ENCODE measurements around the gene NTF4.
"Not testable (repeated sequence)": the region's sequence is repeated elsewhere in the genome, so short reads cannot be mapped to it uniquely, and the experiment has no call there.

The NTF4 gene

DNA sequence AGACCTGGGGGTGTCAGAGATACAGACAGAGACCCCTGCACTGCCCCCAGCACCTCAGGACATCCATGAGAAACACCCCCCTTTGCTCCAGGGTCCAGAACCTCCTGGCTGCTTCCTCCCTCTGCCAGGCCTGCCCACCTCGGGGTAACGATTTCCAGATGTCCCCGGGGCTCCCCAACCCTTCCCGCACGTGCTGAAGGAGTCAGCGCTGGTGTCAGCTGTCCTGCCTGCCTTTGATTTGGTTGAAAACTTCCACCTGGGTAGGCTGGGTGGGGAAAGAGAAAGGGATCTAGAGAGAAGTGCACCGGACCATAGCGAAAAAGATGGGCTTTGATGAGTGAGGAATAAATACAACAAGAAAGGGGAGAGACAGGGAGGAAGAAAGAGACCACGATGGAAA is 5.6 kb downstream of the NTF4 start:
- no peak overlapping the region for H3K27ac ChIP-seq
- H3K4me3 ChIP-seq = no peak overlapping the region

DNA sequence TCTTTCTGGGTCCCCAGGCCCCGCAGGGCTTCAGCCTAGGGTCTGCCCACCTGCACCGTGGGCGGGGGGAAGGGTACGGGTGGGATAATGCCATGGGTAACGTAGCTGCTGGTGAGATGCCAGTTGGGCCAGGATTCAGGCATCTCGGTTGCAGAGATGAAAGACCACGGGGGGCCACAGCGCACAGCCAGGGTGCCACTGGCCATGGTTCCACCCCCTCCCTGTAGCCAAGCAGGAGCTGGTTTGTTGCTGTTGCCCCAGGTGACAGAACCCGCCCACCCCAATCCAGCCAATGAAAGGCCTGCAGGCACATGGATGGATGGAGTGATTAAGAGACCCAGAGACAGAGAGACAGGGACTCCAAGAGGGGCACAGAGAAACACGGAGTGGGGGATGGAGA is 6.1 kb downstream of the NTF4 start:
- Histone ChIP-seq H3K27ac (no peak overlapping the region), H3K4me3 (no peak overlapping the region)

DNA sequence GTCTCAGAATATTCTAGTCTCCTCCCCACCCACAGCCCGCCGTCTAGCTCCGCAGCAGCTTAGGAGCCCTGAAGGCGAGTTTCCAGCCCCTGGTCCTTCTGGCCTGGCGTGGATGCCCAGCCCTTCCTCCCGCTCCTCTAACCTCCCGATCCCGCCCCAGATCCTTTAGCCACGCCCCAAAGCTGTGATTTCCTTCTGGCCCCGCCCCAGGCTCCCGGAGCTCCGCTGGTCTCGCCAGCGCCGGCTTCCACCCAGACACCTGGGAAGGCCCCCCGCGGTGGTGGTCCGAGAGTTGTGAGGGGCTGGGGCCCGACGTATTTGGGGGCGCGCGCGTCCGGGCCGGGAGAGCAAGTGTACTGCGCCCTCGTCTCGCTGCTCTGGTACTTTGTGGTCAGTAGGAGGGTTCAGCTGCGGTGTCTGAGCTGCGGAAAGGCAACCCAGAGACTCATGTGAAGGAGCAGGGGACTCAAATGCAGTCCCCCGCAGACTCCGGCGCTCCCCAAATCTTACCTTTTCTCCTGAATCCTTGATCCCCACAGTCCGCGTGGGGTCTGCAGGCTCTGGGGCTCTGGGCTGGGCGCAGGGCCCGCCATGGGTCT is 6.9 kb downstream of the NTF4 start, which contains the start of gene CGB7:
Gene CGB7 (minus strand): TSS at position 114 of the 599 bp plus-strand sequence. CDS start 2,374 bp downstream, outside the sequence.
- Histone ChIP-seq H3K4me3 (peak within 1 kb of the TSS; percentile 32 to 50 (median 37)), H3K27ac (peak within 1 kb of the TSS in 2 of 21 experiments; percentile 35 to 53)

DNA sequence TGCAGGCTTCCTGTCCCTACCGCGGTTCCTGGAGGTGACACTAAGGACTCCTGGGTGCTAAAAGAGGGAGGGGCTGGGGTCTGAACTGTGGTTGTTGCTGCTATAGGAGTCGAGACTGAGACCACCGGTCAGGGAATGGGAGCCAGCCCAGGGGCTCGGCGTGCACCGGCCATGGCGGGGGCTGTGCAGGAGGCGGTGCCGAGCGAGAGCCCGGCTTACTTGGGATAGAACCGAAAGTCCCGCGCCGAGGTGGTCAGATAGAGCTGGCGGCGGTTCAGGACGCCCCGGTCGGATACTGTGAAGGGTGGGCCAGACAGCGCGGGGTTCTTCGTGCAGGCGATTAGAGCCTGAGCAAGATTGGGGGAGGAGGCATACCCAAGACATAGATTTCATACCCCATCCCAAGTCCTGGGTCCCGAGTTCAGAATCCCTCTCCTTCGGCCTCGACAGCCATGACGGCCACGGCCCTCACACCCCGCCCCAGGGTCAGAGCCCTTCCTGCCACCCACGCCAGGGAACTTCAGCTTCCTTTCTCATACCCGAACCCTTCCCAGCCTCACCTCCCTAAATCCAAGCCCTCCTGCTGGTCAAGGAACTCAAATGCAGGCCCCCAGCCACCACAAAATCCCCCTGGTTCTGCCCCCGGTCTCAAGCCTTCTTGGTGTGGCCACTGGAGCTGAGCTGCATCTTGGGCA is 7.6 kb downstream of the NTF4 start:
- peak overlapping the region in 2 of 21 experiments; percentile 35 to 53 for H3K27ac ChIP-seq
- peak overlapping the region; percentile 32 to 50 (median 37) for H3K4me3 ChIP-seq

DNA sequence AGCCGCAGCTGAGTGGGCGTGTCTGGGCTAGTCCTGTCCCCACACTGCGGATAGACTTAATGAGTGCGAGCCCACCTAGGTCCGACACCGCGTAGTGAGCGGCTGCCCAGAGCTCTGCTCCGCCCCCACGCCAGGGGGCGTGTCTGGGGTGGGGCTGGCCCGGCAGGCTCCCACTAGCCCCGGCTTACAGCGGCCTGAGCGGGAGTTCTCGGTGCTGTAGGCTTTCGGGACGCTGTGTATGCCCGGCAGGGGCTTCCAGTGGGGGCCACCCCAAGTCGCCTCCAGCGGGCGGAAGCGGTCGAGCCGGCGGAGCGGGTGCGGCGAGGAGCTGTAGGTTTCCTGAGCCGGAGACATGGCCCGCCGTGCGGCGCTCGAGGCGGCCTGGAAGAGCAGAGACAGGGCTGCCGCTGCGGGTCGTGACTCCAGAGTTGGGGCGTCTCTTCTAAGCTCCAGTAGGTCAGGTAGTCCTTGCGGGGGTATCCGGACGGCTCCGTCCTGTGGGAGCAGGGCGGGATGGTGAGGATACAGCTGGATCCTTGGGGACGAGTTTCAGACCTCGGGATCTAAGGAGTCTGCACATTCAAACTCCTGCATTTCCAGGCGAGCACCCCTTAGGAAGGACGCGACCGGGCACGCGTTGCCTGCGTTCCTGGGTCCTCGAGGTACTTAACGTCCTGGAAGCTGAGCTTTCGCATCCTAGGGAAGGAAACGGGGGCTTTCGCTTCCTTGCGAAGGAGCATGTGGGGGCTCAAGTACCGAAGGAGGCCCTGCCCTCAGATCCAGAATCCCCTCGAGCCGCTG is 8.3 kb downstream of the NTF4 start:
- H3K27ac ChIP-seq = peak overlapping the region in 2 of 21 experiments; percentile 35 to 53

DNA sequence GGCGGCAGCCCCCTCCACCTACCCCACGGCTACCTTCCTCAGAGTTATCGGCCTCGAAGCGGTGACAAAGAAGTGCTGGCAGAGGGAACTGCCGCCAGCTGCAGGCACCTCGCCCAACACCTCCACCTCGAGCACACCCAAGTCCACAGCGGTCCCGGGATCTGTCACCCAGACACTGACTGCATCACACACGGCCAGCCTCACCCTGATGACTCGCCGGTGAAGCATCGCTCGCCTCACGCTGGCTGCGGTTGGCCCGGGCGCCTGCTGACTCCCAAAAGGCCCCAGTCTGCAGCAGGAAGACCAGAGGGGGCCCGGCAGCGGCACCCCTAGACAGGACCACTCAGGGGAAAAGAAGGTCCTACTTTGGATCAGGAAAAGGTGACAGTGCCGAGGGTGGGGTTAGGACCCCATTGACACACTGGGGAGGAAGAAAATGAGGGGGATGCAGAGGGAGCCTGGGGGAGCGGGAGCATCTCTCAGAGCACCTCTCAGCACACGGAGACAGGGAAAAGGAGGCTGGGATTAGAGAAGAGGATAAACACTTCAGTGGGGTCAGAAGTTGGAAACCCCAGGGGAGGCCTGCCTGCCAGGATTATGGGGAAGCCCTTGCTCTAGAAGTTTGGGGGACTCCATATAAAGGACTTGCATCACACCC is 14.1 kb downstream of the NTF4 start:
- not testable (repeated sequence) for H3K27ac ChIP-seq, H3K4me3 ChIP-seq

More for the DNA sequence above, 8.3 kb downstream of the NTF4 start:
- peak overlapping the region; percentile 32 to 50 (median 37) for H3K4me3 ChIP-seq

DNA sequence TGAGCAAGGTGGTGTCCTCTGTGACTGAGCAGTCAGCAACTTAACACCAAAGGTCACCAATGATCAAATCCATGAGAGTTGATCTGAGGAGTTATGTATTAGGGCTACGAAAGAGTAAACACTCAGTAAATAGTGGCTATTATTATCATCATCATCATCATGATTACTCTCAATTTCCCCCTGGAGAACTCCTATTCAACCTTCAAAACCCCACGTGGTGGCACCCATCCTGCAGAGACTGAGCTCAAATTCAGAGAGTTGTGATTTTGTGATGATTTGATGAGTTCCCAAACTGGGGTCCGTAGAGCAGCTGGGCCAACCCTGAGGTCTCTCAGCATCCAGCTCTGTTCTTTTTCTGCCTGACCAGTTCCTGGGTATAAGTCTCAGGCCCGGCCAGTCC is 14.8 kb downstream of the NTF4 start:
- not testable (repeated sequence) for H3K4me3 ChIP-seq, H3K27ac ChIP-seq

DNA sequence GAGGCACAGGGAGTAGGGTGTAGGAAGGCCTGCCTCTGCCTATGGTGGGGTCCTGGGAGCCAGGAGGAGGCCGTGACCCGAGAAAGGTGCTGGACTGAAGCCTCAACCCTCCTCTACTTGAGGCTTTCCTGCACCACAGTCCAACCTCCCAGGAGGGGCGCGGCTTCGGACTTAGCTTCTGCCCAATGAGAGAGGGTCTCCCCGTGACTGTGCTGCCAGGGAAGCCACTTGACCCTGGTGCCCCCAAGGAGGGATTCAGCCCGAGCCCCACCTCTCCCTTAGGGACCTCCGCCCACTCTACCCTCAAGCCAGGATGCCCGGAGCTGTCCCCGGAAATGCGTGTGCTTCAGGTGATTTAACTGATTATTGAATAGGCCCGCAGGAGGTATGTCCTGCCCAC is 15.6 kb downstream of the NTF4 start, which contains the start of gene CGB8:
Gene CGB8 (minus strand): TSS at position 101 of the 400 bp plus-strand sequence. CDS start 372 bp downstream, outside the sequence.
- not testable (repeated sequence) for H3K27ac ChIP-seq, H3K4me3 ChIP-seq

DNA sequence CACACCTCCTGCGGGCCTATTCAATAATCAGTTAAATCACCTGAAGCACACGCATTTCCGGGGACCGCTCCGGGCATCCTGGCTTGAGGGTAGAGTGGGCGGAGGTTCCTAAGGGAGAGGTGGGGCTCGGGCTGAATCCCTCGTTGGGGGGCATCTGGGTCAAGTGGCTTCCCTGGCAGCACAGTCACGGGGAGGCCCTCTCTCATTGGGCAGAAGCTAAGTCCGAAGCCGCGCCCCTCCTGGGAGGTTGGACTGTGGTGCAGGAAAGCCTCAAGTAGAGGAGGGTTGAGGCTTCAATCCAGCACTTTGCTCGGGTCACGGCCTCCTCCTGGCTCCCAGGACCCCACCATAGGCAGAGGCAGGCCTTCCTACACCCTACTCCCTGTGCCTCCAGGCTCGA is 21.1 kb downstream of the NTF4 start, which contains the start of gene CGB5:
Gene CGB5 (plus strand): TSS at position 301 of the 400 bp plus-strand sequence. CDS start 362 bp downstream, outside the sequence.
- not testable (repeated sequence) for H3K27ac ChIP-seq, H3K4me3 ChIP-seq

DNA sequence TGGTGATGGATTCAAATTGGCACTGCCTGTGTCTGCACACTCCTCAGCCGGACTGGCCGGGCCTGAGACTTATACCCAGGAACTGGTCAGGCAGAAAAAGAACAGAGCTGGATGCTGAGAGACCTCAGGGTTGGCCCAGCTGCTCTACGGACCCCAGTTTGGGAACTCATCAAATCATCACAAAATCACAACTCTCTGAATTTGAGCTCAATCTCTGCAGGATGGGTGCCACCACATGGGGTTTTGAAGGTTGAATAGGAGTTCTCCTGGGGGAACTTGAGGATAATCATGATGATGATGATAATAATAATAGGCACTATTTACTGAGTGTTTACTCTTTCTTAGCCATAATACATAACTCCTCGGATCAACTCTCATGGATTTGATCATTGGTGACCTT is 22.0 kb downstream of the NTF4 start:
- not testable (repeated sequence) for H3K27ac ChIP-seq, H3K4me3 ChIP-seq

DNA sequence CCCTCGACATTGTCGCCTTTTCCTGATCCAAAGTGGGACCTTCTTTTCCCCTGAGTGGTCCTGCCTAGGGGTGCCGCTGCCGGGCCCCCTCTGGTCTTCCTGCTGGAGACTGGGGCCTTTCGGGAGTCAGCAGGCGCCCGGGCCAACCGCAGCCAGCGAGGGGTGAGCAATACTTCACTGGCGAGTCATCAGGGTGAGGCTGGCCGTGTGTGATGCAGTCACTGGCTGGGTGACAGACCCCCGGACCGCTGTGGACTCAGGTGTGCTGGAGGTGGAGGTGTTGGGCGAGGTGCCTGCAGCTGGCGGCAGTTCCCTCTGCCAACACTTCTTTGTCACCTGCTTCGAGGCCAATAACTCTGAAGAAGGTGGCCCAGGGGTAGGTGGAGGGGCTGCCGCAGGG is 22.4 kb downstream of the NTF4 start:
- Histone ChIP-seq H3K27ac (no peak overlapping the region), H3K4me3 (no peak overlapping the region)

DNA sequence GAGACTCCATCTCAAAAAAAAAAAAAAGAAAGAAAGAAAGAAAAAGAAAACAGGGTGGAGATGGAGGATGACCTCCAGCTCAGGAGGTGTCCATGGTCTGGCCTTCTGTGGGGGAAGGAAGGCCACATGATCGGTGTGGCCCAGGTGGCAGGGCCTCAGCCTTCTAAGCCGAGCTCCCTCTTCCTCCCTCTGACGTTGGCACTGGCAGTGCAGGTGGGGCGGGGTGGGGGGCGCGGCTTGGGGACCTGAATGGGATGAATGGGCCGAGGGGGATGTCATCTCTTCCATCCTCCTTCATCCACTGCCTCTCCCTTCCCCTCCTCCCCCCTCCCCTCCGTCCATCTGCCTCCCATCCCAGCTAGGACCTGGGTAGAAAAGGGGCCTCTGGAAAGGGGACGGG is 24.9 kb downstream of the NTF4 start:
- not testable (repeated sequence) for H3K27ac ChIP-seq, H3K4me3 ChIP-seq

DNA sequence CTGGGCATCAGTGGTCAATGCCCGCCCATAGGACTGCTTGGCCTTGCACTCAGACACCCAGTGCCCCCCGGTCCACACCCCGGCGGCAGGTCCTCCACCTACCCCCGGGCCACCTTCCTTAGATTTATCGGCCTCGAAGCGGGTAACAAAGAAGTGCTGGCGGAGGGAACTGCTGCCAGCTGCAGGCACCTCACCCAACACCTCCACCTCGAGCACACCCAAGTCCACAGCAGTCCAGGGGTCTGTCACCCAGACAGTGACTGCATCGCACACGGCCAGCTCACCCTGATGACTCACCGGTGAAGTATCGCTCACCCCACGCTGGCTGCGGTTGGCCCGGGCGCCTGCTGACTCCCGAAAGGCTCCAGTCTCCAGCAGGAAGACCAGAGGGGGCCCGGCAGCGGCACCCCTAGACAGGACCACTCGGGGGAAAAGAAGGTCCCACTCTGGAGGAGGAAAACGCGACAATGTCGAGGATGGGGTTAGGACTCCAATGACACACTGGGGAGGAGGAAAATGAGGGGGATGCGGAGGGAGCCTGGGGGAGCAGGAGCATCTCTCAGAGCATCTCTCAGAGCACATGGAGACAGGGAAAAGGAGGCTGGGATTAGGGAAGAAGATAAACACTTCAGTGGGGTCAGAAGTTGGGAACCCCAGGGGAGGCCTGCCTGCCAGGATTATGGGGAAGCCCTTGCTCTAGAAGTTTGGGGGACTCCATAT is 25.9 kb downstream of the NTF4 start:
- H3K27ac ChIP-seq, H3K4me3 ChIP-seq: not testable (repeated sequence)

DNA sequence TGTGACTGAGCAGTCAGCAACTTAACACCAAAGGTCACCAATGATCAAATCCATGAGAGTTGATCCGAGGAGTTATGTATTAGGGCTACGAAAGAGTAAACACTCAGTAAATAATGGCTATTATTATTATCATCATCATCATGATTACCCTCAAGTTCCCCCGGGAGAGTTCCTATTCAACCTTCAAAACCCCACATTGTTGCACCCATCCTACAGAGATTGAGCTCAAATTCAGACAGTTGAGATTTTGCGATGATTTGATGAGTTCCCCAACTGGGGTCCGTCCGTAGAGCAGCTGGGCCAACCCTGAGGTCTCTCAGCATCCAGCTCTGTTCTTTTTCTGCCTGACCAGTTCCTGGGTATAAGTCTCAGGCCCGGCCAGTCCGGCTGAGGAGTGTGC is 26.5 kb downstream of the NTF4 start:
- not testable (repeated sequence) for H3K4me3 ChIP-seq, H3K27ac ChIP-seq

DNA sequence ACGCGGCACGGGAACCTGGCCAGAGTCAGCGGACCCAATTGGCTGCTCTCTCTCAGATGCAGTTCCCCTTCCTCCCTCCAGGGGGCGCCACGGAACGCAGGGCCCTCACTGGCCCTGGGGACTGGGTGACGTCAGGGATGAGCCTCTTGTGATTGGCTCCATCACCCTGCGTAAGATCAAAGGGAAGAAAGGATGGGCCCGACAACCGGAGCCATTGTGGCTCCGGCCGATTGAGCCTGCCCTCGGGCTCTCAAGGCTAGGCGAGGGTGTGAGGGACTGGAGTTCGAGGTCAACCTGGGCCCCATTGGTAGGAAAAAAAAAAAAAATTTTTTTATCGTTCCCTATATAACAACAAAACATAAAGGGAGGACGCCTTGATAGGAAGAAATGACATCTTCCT is 27.8 kb downstream of the NTF4 start, which contains the start of gene CGB1:
Gene CGB1 (minus strand): TSS at position 81 of the 400 bp plus-strand sequence. CDS start 184 bp downstream, outside the sequence.
- H3K27ac ChIP-seq, H3K4me3 ChIP-seq: not testable (repeated sequence)

DNA sequence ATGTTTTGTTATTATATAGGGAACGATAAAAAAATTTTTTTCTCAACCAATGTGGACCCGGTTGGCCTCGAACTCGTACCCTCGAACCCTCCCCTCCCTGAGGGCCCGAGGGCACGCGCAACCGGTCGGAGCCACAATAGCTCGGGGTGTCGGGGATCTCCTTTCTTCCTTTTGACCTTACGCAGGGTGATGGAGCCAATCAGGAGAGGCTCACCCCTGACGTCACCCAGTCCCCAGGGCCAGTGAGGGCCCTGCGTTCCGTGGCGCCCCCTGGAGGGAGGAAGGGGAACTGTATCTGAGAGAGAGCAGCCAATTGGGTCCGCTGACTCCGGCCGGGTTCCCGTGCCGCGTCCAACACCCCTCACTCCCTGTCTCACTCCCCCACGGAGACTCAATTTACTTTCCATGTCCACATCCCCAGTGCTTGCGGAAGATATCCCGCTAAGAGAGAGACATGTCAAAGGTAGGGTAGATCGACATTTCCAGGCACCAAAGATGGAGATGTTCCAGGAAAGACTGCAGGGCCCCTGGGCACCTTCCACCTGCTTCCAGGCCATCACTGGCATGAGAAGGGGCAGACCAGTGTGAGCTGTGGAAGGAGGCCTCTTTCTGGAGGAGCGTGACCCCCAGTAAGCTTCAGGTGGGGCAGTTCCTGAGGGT is 32.8 kb downstream of the NTF4 start, which contains the start of gene CGB2:
Gene CGB2 (plus strand): TSS at position 249 of the 660 bp plus-strand sequence. CDS start 206 bp downstream, at position 455.
- not testable (repeated sequence) for H3K4me3 ChIP-seq, H3K27ac ChIP-seq

DNA sequence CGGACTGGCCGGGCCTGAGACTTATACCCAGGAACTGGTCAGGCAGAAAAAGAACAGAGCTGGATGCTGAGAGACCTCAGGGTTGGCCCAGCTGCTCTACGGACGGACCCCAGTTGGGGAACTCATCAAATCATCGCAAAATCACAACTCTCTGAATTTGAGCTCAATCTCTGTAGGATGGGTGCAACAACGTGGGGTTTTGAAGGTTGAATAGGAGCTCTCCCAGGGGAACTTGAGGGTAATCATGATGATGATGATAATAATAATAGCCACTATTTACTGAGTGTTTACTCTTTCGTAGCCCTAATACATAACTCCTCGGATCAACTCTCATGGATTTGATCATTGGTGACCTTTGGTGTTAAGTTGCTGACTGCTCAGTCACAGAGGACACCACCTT is 34.3 kb downstream of the NTF4 start:
- not testable (repeated sequence) for H3K27ac ChIP-seq

DNA sequence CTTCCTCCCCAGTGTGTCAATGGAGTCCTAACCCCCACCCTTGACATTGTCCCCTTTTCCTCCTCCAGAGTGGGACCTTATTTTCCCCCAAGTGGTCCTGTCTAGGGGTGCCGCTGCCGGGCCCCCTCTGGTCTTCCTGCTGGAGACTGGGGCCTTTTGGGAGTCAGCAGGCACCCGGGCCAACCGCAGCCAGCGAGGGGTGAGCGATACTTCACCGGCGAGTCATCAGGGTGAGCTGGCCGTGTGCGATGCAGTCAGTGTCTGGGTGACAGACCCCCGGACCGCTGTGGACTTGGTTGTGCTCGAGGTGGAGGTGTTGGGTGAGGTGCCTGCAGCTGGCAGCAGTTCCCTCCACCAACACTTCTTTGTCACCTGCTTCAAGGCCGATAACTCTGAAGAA is 34.9 kb downstream of the NTF4 start:
- not testable (repeated sequence) for H3K27ac ChIP-seq, H3K4me3 ChIP-seq

More for the DNA sequence above, 34.3 kb downstream of the NTF4 start:
- H3K4me3 ChIP-seq = not testable (repeated sequence)
